OCI-LY1 (cell line): ENCODE results near the gene PRKCH.

ENCODE experiments used
- CTCF ChIP-seq: fragments of 200-600 bp; sonication (generic), shearing (Covaris generic); IDR thresholded peaks from 2 replicates; pipeline ENCODE4 v1.5.1; 2017; ENCODE audit warnings: mild to moderate bottlenecking, antibody characterized with exemption, low read length, moderate library complexity, mixed read lengths
- EZH2 ChIP-seq: fragments of 200-600 bp; sonication (generic), shearing (Covaris generic); IDR thresholded peaks from 2 replicates; pipeline ENCODE4 v1.8.0; 2017; ENCODE audit warnings: borderline replicate concordance, mixed run types, mild to moderate bottlenecking, antibody characterized with exemption, low read length, moderate library complexity, mixed read lengths

GRCh38 chr14:61466249-61466904 lies 145.0 kb downstream of the PRKCH start:
- no peak for TF ChIP-seq CTCF
- TF ChIP-seq EZH2, result no peak
